Retina (tissue), 1 donor: ENCODE results near the gene DCXR.

Experiments
- DNase-seq: peaks from one replicate; pipeline ENCODE4 v3.0.0-alpha.2; 2016

Gene DCXR

DNA sequence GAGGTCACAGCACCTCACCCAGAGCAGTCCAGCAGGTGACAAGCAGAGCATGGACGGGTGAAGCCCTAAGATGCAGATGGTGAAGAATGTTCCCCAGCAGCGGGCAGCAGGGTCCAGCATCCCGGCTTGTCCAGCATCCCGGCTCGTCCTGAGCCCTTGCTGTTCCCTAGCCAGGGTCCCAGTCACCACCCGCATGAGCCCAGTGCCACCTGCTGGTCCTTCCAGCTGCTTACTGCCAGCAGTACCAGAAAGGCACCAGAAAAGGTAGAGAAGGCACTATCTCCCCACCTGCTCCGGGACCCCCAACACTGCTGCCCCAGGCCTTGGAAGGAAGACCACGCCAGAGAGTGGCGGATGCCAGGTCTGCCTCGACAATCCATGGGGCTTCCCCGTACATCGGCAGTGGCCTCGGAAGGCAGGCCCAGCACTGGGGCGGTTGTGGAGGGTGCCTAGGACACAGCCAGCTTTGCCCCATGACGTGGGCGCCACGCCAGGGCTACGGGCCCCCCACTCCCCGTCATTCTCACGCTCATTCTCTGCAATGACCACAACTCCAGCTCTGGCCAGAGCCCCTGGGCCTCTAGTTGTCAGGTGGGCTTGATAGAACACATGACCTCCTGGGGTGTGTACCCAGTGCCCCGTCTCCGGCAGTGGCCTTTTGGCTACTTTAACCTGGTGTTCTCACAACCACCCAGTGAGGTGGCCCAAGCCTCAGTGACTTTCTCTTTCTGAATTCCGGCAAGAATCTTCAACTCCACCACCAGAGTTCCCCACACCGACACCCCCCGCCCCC lies 16.2 kb downstream of the DCXR start:
- DNase-seq, result peak; percentile 63

GRCh38 chr17:82020572-82021106 lies 16.9 kb downstream of the DCXR start:
- no peak for DNase-seq

DNA sequence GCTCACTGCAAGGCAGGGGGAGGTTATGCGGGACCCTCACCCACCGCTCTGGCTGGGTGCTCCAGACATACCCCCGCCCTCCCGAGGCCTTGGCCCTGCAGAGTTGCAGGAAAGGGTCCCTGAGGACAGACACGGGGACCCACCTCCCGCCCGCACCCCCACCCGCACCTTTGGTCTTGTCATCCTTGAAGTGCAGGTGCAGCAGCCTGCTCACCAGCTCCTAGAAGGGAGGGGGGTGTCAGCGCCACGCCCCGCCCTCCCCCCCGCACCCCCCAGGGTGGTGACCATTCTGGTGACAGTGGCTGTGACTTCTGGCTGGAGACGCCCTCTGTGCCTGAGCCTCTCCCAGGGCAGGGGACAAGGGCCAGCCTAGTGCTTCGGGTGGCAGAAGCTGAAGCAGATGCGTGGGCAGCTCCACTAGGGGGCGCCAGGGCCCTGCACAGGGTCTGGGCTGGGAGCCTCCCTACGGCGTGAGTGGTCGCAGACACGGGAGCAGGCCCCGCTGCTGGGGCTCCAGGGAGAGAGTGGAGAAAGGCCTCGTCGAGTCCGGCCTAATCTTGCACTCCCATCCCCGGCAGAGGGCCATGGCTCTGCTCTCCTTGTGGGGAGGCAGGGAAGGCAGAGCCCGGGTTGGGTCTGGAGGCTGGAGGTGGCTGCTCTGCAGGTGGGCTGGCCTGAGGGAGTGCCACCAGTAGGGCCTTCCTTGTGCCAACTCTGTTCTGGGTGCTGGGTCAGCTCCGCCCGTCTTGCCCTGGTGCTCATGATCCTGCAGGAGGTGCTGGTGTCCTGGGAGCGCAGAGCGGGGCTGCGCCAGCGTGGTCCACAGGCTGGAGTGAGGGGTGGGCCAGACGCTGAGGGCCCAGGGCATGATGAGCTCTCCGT lies 17.6 kb downstream of the DCXR start:
- DNase-seq, result peak; percentile 57

DNA sequence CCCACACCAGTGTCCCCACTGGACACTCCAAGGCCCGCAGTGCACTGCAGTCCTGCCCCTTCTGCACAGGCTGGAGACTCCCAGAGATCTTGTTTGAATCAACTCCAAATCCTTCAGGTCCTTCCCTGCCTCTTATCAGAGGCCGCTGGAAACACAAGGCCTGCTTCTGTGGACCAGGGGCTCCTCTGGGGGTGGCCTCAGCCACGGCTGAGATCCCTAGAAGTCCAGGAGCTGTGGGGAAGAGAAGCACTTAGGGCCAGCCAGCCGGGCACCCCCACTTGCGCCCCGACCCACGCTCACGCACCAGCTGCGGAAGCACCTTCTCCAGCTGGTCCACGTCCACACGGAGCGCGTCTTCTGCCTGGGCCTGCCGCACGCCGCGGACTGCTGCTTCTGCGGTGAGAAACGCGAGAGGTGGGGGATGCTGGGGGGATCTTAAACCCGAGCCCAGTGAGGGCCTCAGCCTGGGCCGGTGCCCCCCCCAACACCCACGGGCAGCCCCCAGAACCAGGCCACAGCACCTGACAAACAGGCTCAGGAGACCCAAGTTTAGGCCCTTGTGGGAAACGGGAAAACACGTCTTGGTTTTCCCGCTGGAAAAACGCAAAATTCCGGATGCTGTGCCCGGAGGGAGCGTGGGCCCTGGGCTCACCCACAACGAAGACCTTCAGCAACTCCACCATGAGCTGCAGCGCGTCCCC lies 18.4 kb downstream of the DCXR start:
- no peak for DNase-seq

- no peak for DNase-seq
Observed at GRCh38 chr17:82018152-82018988, 19.1 kb downstream of the DCXR start.

GRCh38 chr17:82017612-82018151 lies 19.8 kb downstream of the DCXR start:
- DNase-seq, result no peak

GRCh38 chr17:82016875-82017459 lies 20.5 kb downstream of the DCXR start:
- DNase-seq, result no peak

GRCh38 chr17:82016061-82016874 lies 21.2 kb downstream of the DCXR start:
- DNase-seq, result no peak

GRCh38 chr17:82015311-82015971 lies 22.1 kb downstream of the DCXR start:
- DNase-seq, result peak; percentile 43

DNA sequence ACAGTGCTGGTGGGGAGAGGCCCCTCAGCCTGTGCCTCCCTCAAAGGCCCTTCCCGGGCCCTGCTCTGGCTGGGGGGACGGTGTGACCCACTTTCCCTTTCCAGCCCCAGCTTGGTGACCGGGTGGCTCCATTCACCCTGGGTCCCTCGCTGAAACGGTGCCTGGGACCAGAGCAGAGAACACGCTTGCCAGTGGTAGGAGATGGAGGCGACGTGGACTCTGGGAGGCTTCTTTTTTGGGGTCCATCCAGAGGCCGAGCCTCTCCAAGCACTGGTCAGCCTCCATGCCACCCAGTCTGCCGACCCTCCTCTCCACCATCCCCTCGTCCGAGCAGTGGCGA lies 22.6 kb downstream of the DCXR start:
- no peak for DNase-seq

- no peak for DNase-seq
Observed at GRCh38 chr17:82014432-82014831, 23.1 kb downstream of the DCXR start.

DNA sequence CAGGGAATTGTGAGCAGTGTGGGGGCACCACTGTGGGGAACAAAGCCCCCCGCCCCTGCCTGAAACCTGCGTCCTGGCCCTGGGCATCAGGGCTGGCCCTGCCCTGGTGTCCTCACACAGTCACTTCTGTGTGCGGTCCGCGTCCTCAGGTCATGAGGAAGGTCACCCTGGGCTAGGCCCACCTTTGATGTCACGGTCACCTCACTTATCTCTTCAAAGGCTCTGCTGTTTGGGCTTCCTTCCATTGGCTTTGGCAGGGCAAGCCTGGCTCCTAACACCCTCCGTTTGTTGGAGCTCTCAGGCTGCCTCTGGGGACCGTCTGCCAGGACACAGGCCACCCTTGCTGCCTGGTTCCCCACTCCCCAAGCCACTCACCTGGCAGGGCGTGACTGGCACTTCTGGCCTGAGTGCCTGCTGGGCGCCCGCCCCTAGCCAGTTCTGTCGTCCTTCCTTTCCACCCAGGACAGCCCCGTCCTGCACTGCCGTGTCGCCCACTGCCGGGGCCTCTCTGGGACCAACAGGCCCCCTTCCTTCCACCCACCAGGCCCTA lies 23.6 kb downstream of the DCXR start:
- no peak for DNase-seq

GRCh38 chr17:82013341-82013740 lies 24.2 kb downstream of the DCXR start:
- DNase-seq, result no peak

DNA sequence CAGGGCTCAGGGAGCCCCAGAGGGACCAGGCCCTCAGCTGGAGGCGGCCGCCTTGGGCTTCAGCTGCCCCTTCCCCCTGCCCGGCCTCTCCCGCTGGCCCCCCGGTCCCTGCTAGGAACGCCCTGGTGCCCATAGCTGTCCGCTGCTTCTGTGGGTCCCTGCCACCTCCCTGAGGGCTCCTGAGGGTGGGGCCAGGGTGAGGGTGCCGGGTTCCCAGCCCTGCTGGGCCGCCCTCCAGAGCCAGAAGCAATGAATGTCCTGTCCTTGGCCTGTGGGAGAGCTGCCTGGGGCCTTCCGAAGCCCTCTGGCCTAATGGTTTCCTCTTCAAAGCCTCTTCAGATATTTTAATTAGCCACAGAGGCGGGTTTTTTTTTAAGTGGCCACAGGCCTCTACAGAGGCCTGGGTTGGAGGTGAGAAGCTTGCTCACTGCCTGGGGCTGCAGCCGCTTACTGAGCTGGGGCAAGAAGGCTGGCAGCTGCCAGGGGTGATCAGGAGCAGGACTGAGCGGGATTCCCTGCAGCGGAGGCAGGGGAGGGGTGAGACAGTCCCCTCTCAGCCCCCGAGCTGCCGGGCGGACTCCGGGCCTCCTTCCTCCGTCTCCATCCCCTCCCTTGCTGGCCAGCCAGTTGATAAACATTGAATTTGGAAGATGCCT lies 24.7 kb downstream of the DCXR start:
- peak; percentile 63 for DNase-seq

- DNase-seq, result no peak
Observed at GRCh38 chr17:82012261-82012639, 25.2 kb downstream of the DCXR start.

DNA sequence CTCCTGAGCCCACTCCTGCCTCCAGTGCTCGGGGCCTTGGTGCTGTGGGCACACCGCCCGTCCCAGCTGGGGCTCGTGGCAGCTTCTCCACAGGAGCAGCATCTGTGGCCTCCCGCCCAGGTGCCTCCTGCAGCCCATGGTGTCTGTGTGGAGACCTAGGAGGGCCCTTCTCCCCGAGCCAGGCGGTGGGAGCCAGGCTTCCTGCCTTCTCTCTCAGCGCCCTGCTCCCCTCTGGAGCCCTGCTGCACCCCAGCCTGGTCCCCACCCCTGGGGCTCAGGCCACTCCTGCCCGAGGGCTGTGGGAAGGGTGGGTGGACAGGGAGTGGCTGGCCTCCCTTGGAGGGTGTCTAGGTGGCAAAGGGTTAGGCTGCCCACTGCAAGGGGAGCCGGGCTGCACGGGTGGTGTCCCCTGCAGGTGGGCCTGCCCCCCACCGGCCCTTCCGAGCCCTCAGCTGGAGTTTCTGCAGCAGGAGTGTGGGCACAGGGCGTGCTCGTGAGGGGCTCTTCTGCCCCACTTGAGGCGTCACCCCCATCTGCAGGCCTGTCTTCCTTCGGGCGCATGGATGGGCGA lies 25.8 kb downstream of the DCXR start:
- no peak for DNase-seq

GRCh38 chr17:82010575-82011525 lies 26.6 kb downstream of the DCXR start:
- no peak for DNase-seq

GRCh38 chr17:82009413-82009812 lies 28.1 kb downstream of the DCXR start:
- DNase-seq, result no peak
